Suprapubic skin (tissue), 4 donors: Measurements from ENCODE around the gene RNF5.

Experiments
- EP300 ChIP-seq: sonication (generic); formaldehyde crosslinking; IDR thresholded peaks from one replicate; pipeline ENCODE4 v1.6.1; 2017; ENCODE audit warnings: antibody characterized with exemption
- POLR2A ChIP-seq, 2 donors: fragments of 450-650 bp; IDR thresholded peaks; one replicate each; pipeline ENCODE4 v1.6.1; 2017; ENCODE audit warnings: antibody characterized with exemption in 2 of 2, mild to moderate bottlenecking in 2 of 2, moderate library complexity in 2 of 2
- POLR2AphosphoS5 ChIP-seq, 3 donors: sonication (generic); formaldehyde crosslinking; IDR thresholded peaks; one replicate each; pipeline ENCODE4 v1.6.1; 2017; ENCODE audit warnings: antibody characterized with exemption in 3 of 3
- TF ChIP-seq, protein P1 (sequence below), 2 donors: fragments of 200-600 bp in 1 of 2; fragments of 450-650 bp in 1 of 2; sonication (generic) in 1 of 2; IDR thresholded peaks; one replicate each; pipeline ENCODE4 v1.5.1; 2016 to 2019; ENCODE audit warnings: antibody characterized with exemption in 2 of 2, mild to moderate bottlenecking in 1 of 2, moderate library complexity in 1 of 2

DNA sequence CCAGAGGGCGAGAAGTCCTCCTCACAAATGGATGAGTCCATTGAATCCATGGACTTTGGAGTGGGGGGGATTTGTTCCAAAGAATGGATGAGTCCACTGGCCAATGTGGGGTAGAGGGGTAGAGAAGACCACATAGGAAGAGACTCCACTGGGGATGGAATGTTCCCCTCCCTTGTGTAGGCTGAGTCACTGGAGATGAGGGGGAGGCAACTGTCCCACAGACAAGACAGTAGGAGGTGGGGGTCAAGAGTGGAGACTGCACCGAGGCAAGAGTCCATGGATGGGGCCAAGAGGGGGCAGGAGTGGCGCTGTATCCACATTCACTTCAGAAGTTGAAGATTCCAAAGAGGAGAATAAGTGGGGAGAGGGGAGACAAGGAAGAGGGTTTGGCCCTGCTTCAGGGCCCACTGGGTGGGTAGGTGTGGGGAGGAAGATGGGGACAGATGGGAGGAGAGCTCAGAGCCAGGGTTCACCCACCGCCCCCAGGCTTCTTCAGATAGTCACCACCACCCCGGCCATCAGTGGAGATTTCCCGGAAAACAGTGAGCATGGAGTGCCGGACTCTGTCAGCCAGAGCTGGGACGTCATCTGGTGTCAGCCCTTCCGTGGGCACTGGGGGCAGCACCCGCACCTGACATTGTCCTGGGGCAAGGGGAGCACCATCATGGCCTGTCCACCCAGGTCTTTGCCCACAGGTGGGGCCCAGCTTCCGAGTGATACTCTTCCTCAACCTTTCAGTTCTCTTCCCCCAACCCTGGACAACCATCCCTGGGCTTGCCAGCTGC is 9.2 kb upstream of the RNF5 start:
- TF ChIP-seq EP300 = no peak
- TF ChIP-seq, protein P1, sequence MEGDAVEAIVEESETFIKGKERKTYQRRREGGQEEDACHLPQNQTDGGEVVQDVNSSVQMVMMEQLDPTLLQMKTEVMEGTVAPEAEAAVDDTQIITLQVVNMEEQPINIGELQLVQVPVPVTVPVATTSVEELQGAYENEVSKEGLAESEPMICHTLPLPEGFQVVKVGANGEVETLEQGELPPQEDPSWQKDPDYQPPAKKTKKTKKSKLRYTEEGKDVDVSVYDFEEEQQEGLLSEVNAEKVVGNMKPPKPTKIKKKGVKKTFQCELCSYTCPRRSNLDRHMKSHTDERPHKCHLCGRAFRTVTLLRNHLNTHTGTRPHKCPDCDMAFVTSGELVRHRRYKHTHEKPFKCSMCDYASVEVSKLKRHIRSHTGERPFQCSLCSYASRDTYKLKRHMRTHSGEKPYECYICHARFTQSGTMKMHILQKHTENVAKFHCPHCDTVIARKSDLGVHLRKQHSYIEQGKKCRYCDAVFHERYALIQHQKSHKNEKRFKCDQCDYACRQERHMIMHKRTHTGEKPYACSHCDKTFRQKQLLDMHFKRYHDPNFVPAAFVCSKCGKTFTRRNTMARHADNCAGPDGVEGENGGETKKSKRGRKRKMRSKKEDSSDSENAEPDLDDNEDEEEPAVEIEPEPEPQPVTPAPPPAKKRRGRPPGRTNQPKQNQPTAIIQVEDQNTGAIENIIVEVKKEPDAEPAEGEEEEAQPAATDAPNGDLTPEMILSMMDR (IDR thresholded peaks at IDR 0.05) = no peak
- no peak for TF ChIP-seq POLR2A (IDR thresholded peaks at IDR 0.05)
- no peak for TF ChIP-seq POLR2AphosphoS5 (IDR thresholded peaks at IDR 0.05)
